GM10248 (cell line): ENCODE measurements around the gene P4HA2.
A peak's percentile ranks its signal among the peaks of the same experiment; 100 is the strongest.

Experiments used
- CTCF ChIA-PET: fragments of 300-600 bp; sonication (Branson Sonifier 250); formaldehyde crosslinking; extraction: SDS; loops from one replicate; lab custom pipeline; 2021; ENCODE audit warnings: antibody characterized with exemption; lab: Yijun Ruan, JAX
- POLR2A ChIA-PET: fragments of 350-650 bp; sonication (Branson Sonifier 250); formaldehyde crosslinking; extraction: SDS; loops from one replicate; lab custom pipeline; 2020; ENCODE audit warnings: antibody characterized with exemption; lab: Yijun Ruan, JAX
- DNase-seq: peaks from one replicate; pipeline ENCODE4 v3.0.0; 2012; ENCODE audit errors: extremely low spot score
- CTCF ChIP-seq: IDR thresholded peaks from 2 replicates; pipeline ENCODE4 v1.5.1; 2012; ENCODE audit warnings: mild to moderate bottlenecking, low read depth; ENCODE audit errors: extremely low read depth, missing control alignments, control extremely low read depth

P4HA2 gene

GRCh38 chr5:132227485-132228240 lies at the start of gene P4HA2:
Gene P4HA2, minus strand, starts transcription at chr5:132227853. Its CDS starts 9,227 bp downstream, at chr5:132218626.
- ChIA-PET POLR2A (interaction anchor here (0.6 to 1.2 kb wide), 5 partner anchors 11 to 975 kb away, joined by 3 to 6 read pairs (median 3); no protein-coding TSS in a partner anchor), CTCF (interaction anchor here (1.0 to 8.5 kb wide), 17 partner anchors 8 to 161 kb away, joined by 3 to 124 read pairs (median 5); no protein-coding TSS in a partner anchor)
- no peak for TF ChIP-seq CTCF
- peak; percentile 94 for DNase-seq

- TF ChIP-seq CTCF: no peak
- POLR2A ChIA-PET: no interaction called here
- no peak for DNase-seq
- CTCF ChIA-PET: interaction anchor here (3.3 kb wide), 1 partner anchor 39 kb away, joined by 12 read pairs; no protein-coding TSS in a partner anchor
These were observed 49.6 kb upstream of the P4HA2 start for GRCh38 chr5:132277256-132277655.

GRCh38 chr5:132275367-132276220 lies 47.9 kb upstream of the P4HA2 start:
- TF ChIP-seq CTCF: no peak
- ChIA-PET POLR2A (no interaction called here), CTCF (interaction anchor here (1.0 to 5.6 kb wide), 4 partner anchors 11 to 38 kb away, joined by 4 to 42 read pairs (median 30); no protein-coding TSS in a partner anchor)
- DNase-seq: no peak

- CTCF ChIA-PET: interaction anchor here (5.1 to 5.6 kb wide), 3 partner anchors 10 to 35 kb away, joined by 26 to 42 read pairs (median 34); no protein-coding TSS in a partner anchor
- no peak for DNase-seq
- TF ChIP-seq CTCF: no peak
- POLR2A ChIA-PET: no interaction called here
These were observed 46.6 kb upstream of the P4HA2 start for GRCh38 chr5:132274050-132274792.

GRCh38 chr5:132273631-132274030 lies 46.0 kb upstream of the P4HA2 start:
- ChIA-PET CTCF (interaction anchor here (0.8 to 5.6 kb wide), 9 partner anchors 8 to 93 kb away, joined by 3 to 42 read pairs (median 23); partner anchors contain the start of gene SLC22A4), POLR2A (no interaction called here)
- no peak for DNase-seq
- no peak for TF ChIP-seq CTCF
